ENCODE data around the gene DVL3.

DNA sequence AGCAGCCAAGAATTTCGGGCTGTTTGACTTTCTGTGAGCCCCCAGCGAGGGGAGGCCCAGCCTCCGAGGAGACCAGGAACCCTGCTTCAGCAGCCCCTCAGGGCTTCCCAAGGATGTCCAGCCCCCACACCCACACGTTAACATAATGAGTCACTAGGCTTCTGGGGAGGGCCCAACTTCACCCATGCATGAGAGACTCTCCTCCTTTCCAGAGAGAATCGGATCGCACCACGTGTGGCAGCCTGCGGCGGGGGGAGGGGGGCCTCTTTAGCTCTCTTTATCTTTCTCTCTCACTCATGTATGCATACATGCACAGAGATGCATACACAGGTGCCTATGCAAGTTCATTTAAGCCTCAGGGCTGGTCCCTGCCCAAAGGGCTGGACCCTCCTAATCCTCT is 16.4 kb downstream of the DVL3 start:
- TF ChIP-seq, protein P1, sequence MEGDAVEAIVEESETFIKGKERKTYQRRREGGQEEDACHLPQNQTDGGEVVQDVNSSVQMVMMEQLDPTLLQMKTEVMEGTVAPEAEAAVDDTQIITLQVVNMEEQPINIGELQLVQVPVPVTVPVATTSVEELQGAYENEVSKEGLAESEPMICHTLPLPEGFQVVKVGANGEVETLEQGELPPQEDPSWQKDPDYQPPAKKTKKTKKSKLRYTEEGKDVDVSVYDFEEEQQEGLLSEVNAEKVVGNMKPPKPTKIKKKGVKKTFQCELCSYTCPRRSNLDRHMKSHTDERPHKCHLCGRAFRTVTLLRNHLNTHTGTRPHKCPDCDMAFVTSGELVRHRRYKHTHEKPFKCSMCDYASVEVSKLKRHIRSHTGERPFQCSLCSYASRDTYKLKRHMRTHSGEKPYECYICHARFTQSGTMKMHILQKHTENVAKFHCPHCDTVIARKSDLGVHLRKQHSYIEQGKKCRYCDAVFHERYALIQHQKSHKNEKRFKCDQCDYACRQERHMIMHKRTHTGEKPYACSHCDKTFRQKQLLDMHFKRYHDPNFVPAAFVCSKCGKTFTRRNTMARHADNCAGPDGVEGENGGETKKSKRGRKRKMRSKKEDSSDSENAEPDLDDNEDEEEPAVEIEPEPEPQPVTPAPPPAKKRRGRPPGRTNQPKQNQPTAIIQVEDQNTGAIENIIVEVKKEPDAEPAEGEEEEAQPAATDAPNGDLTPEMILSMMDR (conservative IDR thresholded peaks at IDR 0.05) = no peak
- no peak for TF ChIP-seq EZH2 (IDR thresholded peaks at IDR 0.05; ENCODE audit: low read depth)

All from PC-9 (cell line).